ENCODE data around the gene CSF2RB. TPM values are rescaled to one million over a fixed set of nuclear protein-coding genes. Genes with fewer than 3 reads are reported as not detected.

The CSF2RB gene
- total and polyA plus RNA-seq, 2 of the 13 experiments (the other 11 are each of a cell fraction or from before 2014, with no cell fraction given) = not detected

- TF ChIP-seq SIX4 (CRISPR knock-in tag; IDR thresholded peaks at IDR 0.05) (no peak), JUN (CRISPR knock-in tag; IDR thresholded peaks at IDR 0.05) (no peak), HNRNPH1 (optimal IDR thresholded peaks at IDR 0.05; ENCODE audit: low read depth, low read length) (no peak), TFDP2 (CRISPR knock-in tag; IDR thresholded peaks at IDR 0.05) (no peak), ZNF878 (CRISPR knock-in tag; IDR thresholded peaks at IDR 0.05) (no peak), PITX1 (CRISPR knock-in tag; IDR thresholded peaks at IDR 0.05) (no peak), MEF2D (CRISPR knock-in tag; IDR thresholded peaks at IDR 0.05) (no peak), ISX (CRISPR knock-in tag; conservative IDR thresholded peaks at IDR 0.05) (no peak), FOXA1 (IDR thresholded peaks at IDR 0.05) (no peak), FOXA1 (CRISPR knock-in tag; IDR thresholded peaks at IDR 0.05) (no peak), SP4 (CRISPR knock-in tag; IDR thresholded peaks at IDR 0.05) (no peak), ZNF335 (CRISPR knock-in tag; IDR thresholded peaks at IDR 0.05) (no peak), TBP (CRISPR knock-in tag; IDR thresholded peaks at IDR 0.05) (no peak), NFKBIZ (CRISPR knock-in tag; IDR thresholded peaks at IDR 0.05) (no peak), ZNF747 (CRISPR knock-in tag; IDR thresholded peaks at IDR 0.05; ENCODE audit: borderline replicate concordance) (no peak)
- TF ChIP-seq, protein P1, sequence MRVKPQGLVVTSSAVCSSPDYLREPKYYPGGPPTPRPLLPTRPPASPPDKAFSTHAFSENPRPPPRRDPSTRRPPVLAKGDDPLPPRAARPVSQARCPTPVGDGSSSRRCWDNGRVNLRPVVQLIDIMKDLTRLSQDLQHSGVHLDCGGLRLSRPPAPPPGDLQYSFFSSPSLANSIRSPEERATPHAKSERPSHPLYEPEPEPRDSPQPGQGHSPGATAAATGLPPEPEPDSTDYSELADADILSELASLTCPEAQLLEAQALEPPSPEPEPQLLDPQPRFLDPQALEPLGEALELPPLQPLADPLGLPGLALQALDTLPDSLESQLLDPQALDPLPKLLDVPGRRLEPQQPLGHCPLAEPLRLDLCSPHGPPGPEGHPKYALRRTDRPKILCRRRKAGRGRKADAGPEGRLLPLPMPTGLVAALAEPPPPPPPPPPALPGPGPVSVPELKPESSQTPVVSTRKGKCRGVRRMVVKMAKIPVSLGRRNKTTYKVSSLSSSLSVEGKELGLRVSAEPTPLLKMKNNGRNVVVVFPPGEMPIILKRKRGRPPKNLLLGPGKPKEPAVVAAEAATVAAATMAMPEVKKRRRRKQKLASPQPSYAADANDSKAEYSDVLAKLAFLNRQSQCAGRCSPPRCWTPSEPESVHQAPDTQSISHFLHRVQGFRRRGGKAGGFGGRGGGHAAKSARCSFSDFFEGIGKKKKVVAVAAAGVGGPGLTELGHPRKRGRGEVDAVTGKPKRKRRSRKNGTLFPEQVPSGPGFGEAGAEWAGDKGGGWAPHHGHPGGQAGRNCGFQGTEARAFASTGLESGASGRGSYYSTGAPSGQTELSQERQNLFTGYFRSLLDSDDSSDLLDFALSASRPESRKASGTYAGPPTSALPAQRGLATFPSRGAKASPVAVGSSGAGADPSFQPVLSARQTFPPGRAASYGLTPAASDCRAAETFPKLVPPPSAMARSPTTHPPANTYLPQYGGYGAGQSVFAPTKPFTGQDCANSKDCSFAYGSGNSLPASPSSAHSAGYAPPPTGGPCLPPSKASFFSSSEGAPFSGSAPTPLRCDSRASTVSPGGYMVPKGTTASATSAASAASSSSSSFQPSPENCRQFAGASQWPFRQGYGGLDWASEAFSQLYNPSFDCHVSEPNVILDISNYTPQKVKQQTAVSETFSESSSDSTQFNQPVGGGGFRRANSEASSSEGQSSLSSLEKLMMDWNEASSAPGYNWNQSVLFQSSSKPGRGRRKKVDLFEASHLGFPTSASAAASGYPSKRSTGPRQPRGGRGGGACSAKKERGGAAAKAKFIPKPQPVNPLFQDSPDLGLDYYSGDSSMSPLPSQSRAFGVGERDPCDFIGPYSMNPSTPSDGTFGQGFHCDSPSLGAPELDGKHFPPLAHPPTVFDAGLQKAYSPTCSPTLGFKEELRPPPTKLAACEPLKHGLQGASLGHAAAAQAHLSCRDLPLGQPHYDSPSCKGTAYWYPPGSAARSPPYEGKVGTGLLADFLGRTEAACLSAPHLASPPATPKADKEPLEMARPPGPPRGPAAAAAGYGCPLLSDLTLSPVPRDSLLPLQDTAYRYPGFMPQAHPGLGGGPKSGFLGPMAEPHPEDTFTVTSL (CRISPR knock-in tag; IDR thresholded peaks at IDR 0.05; ENCODE audit: borderline replicate concordance) = no peak
- TF ChIP-seq, protein P2, sequence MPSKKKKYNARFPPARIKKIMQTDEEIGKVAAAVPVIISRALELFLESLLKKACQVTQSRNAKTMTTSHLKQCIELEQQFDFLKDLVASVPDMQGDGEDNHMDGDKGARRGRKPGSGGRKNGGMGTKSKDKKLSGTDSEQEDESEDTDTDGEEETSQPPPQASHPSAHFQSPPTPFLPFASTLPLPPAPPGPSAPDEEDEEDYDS (CRISPR knock-in tag; IDR thresholded peaks at IDR 0.05) = 0 out of 2 replicates have a peak, but pooled peaks have one; percentile 18
- TF ChIP-seq, protein P3, sequence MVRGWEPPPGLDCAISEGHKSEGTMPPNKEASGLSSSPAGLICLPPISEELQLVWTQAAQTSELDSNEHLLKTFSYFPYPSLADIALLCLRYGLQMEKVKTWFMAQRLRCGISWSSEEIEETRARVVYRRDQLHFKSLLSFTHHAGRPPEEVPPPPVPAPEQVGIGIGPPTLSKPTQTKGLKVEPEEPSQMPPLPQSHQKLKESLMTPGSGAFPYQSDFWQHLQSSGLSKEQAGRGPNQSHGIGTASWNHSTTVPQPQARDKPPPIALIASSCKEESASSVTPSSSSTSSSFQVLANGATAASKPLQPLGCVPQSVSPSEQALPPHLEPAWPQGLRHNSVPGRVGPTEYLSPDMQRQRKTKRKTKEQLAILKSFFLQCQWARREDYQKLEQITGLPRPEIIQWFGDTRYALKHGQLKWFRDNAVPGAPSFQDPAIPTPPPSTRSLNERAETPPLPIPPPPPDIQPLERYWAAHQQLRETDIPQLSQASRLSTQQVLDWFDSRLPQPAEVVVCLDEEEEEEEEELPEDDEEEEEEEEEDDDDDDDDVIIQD (CRISPR knock-in tag; IDR thresholded peaks at IDR 0.05; ENCODE audit: low read depth) = no peak
- TF ChIP-seq, protein P4, sequence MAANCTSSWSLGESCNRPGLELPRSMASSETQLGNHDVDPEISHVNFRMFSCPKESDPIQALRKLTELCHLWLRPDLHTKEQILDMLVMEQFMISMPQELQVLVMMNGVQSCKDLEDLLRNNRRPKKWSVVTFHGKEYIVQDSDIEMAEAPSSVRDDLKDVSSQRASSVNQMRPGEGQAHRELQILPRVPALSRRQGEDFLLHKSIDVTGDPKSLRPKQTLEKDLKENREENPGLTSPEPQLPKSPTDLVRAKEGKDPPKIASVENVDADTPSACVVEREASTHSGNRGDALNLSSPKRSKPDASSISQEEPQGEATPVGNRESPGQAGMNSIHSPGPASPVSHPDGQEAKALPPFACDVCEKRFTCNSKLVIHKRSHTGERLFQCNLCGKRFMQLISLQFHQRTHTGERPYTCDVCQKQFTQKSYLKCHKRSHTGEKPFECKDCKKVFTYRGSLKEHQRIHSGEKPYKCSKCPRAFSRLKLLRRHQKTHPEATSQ (CRISPR knock-in tag; IDR thresholded peaks at IDR 0.05; ENCODE audit: borderline replicate concordance) = no peak
Measured at GRCh38 chr22:36977947-36978660, 64.7 kb downstream of the CSF2RB start (continued).

Measured in HepG2 (cell line).